ENCODE data around the gene LRFN2. TPM values are rescaled to one million over a fixed set of nuclear protein-coding genes. Genes with fewer than 3 reads are reported as not detected.

Gene LRFN2
- total RNA-seq, 1 donor from 2014 or later: not detected

DNA sequence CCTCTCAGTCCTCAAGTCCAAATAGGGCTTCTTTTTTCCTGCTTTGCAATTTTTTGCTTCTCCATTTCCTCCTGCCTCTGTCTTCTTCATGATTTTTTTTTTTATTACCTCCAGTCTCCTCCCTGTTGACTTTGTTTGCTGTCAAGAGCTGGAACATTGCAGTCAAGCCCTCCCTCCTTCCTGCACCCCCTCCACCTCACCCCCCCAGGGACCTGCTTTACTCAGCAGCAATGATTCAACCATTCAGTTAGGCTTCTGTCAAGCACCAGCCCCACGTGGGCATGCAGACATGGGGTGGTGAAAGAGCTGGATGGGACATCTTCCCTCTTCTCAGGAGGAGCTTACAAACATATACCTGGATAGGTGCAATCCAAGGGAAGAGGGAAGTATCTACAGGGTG, 142.4 kb downstream of the LRFN2 start:
- Histone ChIP-seq H3K4me1 (no peaks in the 10 kb centered on the region), H3K9me3 (no peaks in the 10 kb centered on the region), H3K36me3 (no peaks in the 10 kb centered on the region), H3K27ac (no peak overlapping the region), H3K27me3 (no peaks in the 10 kb centered on the region), H3K4me3 (no peak overlapping the region)
- intact Hi-C loops (cut with DNase I): no loop called here
- TF ChIP-seq, protein P1, sequence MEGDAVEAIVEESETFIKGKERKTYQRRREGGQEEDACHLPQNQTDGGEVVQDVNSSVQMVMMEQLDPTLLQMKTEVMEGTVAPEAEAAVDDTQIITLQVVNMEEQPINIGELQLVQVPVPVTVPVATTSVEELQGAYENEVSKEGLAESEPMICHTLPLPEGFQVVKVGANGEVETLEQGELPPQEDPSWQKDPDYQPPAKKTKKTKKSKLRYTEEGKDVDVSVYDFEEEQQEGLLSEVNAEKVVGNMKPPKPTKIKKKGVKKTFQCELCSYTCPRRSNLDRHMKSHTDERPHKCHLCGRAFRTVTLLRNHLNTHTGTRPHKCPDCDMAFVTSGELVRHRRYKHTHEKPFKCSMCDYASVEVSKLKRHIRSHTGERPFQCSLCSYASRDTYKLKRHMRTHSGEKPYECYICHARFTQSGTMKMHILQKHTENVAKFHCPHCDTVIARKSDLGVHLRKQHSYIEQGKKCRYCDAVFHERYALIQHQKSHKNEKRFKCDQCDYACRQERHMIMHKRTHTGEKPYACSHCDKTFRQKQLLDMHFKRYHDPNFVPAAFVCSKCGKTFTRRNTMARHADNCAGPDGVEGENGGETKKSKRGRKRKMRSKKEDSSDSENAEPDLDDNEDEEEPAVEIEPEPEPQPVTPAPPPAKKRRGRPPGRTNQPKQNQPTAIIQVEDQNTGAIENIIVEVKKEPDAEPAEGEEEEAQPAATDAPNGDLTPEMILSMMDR (IDR thresholded peaks at IDR 0.05): no peak
- DNase-seq (ENCODE audit: low spot score in 2 of 2): no peak

DNA sequence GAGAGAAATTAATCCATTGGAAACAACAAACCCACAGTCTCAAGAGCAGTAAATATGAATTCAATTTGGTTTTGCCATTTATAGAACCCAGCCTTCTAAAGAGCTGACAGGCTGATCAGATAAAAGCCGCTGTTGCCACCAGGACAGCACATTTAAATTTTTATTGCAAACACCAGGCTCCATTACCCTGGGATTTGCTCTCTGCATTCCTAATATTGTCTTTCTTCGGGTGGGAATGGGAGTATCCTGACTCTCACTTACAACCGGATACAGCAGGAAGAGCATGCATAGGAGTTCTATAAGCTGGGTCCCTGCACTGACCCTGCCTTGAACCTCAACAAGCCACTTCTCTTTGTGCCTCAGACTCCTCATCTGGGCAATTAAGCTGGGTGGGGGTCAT, 142.9 kb downstream of the LRFN2 start:
- no peak overlapping the region for H3K4me3 ChIP-seq
- intact Hi-C loops (cut with DNase I): no loop called here
- H3K36me3 ChIP-seq: no peaks in the 10 kb centered on the region
- H3K9me3 ChIP-seq: no peaks in the 10 kb centered on the region
- no peak overlapping the region for H3K27ac ChIP-seq
- no peak for DNase-seq (ENCODE audit: low spot score in 2 of 2)
- H3K4me1 ChIP-seq: no peaks in the 10 kb centered on the region
- TF ChIP-seq, protein P1 (IDR thresholded peaks at IDR 0.05): no peak
- no peaks in the 10 kb centered on the region for H3K27me3 ChIP-seq

DNA sequence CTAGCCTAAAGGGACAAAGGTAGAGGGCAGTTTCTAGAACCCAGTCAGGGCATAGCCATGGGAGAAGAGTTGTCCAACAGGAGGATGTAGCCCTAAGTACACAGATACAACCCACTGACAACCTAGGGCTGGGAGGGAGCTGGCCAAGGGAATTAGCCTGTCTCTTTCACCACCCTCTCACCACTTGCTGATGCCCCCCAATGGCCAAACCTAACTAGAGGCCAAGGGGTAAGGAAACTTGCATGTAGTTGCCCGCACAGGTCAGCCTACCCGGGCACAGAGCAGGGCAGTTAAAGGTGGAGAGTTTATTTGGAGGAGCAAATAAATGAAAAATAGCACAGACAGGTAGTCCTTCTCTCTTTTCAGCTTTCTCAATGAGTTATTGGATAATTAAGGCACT, 143.3 kb downstream of the LRFN2 start:
- Histone ChIP-seq H3K4me1 (no peaks in the 10 kb centered on the region), H3K4me3 (no peak overlapping the region), H3K27me3 (no peaks in the 10 kb centered on the region), H3K36me3 (no peaks in the 10 kb centered on the region), H3K27ac (no peak overlapping the region), H3K9me3 (no peaks in the 10 kb centered on the region)
- no peak for DNase-seq (ENCODE audit: low spot score in 2 of 2)
- TF ChIP-seq, protein P1 (IDR thresholded peaks at IDR 0.05): no peak
- intact Hi-C loops (cut with DNase I): no loop called here

DNA sequence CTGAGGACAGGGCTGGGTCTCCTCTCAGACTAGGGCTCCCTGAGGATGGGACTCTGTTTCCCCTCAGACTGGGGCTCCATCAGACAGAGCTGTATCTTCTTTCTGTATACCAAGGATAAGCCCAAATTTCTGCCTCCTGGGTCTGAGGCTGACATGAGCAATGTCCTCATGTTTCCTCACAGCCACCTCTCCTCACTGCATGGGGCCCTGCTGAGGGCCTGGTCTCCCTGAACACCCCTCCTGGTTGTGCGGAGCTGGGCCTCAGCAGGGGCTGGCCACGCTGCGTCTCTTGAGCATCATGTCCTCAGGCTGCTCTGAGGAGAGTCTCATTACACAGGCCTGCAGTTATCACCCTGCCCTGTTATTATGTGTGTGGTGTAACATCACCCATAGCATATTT, 144.6 kb downstream of the LRFN2 start:
- H3K27me3 ChIP-seq: no peaks in the 10 kb centered on the region
- intact Hi-C loops (cut with DNase I): no loop called here
- TF ChIP-seq, protein P1 (IDR thresholded peaks at IDR 0.05): no peak

DNA sequence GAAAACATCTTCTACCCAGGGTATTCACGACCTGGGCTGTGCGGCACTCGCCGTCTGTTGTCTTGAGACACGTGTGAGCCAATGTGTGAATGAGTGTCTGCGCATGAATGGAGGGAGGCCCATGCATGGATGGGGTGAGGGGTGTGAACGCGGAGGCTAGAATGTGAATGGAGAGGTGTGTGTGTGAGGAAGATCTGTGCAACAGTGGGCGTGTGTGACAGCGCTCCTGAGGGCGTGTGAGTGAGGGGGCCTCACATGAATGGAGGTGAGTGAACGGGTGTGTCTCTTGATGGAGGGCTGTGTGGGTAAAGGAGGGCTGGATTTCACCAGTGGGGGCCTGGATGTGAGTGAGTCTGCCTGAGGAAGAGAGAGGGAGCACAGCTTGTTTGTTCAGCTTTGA, 146.0 kb downstream of the LRFN2 start:
- intact Hi-C loops (cut with DNase I): no loop called here
- Histone ChIP-seq H3K36me3 (no peaks in the 10 kb centered on the region), H3K9me3 (no peaks in the 10 kb centered on the region), H3K27ac (no peak overlapping the region), H3K4me1 (no peaks in the 10 kb centered on the region), H3K27me3 (no peaks in the 10 kb centered on the region), H3K4me3 (no peak overlapping the region)
- DNase-seq (ENCODE audit: low spot score in 2 of 2): no peak
- TF ChIP-seq, protein P1 (IDR thresholded peaks at IDR 0.05): no peak

More for the DNA sequence above, 144.6 kb downstream of the LRFN2 start:
- H3K36me3 ChIP-seq: no peaks in the 10 kb centered on the region
- H3K4me3 ChIP-seq: no peak overlapping the region
- no peak for DNase-seq (ENCODE audit: low spot score in 2 of 2)
- no peak overlapping the region for H3K27ac ChIP-seq
- no peaks in the 10 kb centered on the region for H3K4me1 ChIP-seq
- H3K9me3 ChIP-seq: no peaks in the 10 kb centered on the region

DNA sequence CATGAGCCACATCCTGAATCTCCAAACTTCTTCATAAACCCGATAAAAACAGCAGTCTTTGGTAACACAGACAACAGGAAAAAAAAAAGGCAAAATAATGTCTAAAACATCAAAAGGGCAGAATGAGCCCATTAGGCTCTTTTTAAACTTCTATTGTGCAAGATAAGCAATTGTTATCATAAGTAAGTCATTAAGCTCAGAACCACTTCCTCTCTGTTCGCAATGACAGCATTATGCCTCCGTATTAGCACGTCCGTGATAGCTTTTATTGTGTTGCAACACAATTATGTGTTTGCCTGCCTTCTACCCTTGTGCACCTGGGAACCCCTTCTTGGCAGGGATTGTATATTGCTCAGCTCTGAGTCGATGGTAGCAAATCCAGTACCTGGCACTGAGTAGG, 147.1 kb downstream of the LRFN2 start:
- no peak for DNase-seq (ENCODE audit: low spot score in 2 of 2)
- no peaks in the 10 kb centered on the region for H3K36me3 ChIP-seq
- no peak overlapping the region for H3K4me3 ChIP-seq
- H3K9me3 ChIP-seq: no peaks in the 10 kb centered on the region
- H3K4me1 ChIP-seq: no peaks in the 10 kb centered on the region
- intact Hi-C loops (cut with DNase I): no loop called here
- H3K27ac ChIP-seq: no peak overlapping the region
- TF ChIP-seq, protein P1 (IDR thresholded peaks at IDR 0.05): no peak
- H3K27me3 ChIP-seq: no peaks in the 10 kb centered on the region

All from ascending aorta (tissue), 2 donors.